GM12878 (cell line): ENCODE results near the gene TP53I3. TPM values are rescaled to one million over a fixed set of nuclear protein-coding genes. Genes with fewer than 3 reads are reported as not detected.
A peak's percentile ranks its signal among the peaks of the same experiment; 100 is the strongest.

Experiments used
- ATAC-seq: fragments of 200-7000 bp; cut with Tn5 transposase; 3 replicates; pipeline ENCODE4 v1.9.1; 2020; ENCODE audit warnings: mild to moderate bottlenecking, moderate library complexity
- BruUV-seq: library from RNA; stranded (reverse); fragments of 400-500 nt; replicated peaks from 2 replicates; lab custom pipeline; 2021; lab: Mats Ljungman, UMichigan
- CTCF ChIA-PET: fragments of 300-600 bp; sonication (Branson Sonifier 250); formaldehyde crosslinking; extraction: SDS; loops from one replicate; lab custom pipeline; 2021; ENCODE audit warnings: inconsistent platforms; lab: Yijun Ruan, JAX
- POLR2A ChIA-PET: fragments of 350-600 bp; formaldehyde crosslinking; extraction: SDS; loops from one replicate; lab custom pipeline; 2021; ENCODE audit warnings: inconsistent platforms; lab: Charles Lee
- RAD21 ChIA-PET: fragments of 300-600 bp; sonication (Branson Sonifier 250); formaldehyde crosslinking; loops from one replicate; lab custom pipeline; 2023; ENCODE audit warnings: antibody characterized with exemption; ENCODE audit not compliant: unreplicated experiment; lab: Charles Lee
- SMC1A ChIA-PET: fragments of 300-600 bp; sonication (Branson Sonifier 250); formaldehyde crosslinking; loops from one replicate; lab custom pipeline; 2023; ENCODE audit not compliant: unreplicated experiment, uncharacterized antibody; lab: Charles Lee
- DNase-seq: peaks from one replicate; pipeline ENCODE4 v3.0.0-alpha.2; 2011; ENCODE audit warnings: low read depth, low spot score
- FAIRE-seq: peaks from 3 replicates; lab custom pipeline; 2011; peaks lifted over from hg19 to GRCh38; lab: Jason Lieb, UNC
- H2AFZ ChIP-seq: 2 replicates; pipeline ENCODE4 v1.6.0; 2011; ENCODE audit warnings: low read depth, low read length, control low read depth; ENCODE audit not compliant: control insufficient read depth
- H3K27ac ChIP-seq: 2 replicates; pipeline ENCODE4 v1.5.1; 2011; ENCODE audit warnings: control low read depth; ENCODE audit not compliant: control insufficient read depth, insufficient read depth
- H3K27me3 ChIP-seq, 2 experiments: replicated peaks in 1 of 2; 2 replicates each; pipeline versions ENCODE4 v1.6.0 to v1.6.1; 2011; ENCODE audit warnings: low read length in 1 of 2; ENCODE audit not compliant: control insufficient read depth in 2 of 2, insufficient read depth in 2 of 2
- H3K36me3 ChIP-seq, 2 experiments: 2 replicates each; pipeline ENCODE4 v1.5.1; 2011; ENCODE audit warnings: low read length in 1 of 2; ENCODE audit not compliant: control insufficient read depth in 2 of 2, insufficient read depth in 2 of 2
- H3K4me1 ChIP-seq: 2 replicates; pipeline ENCODE4 v1.6.1; 2011; ENCODE audit warnings: mild to moderate bottlenecking, low read length, moderate library complexity, mixed read lengths; ENCODE audit not compliant: control insufficient read depth, insufficient read depth
- H3K4me2 ChIP-seq: 2 replicates; pipeline ENCODE4 v1.6.0; 2011; ENCODE audit warnings: control low read depth; ENCODE audit not compliant: control insufficient read depth, insufficient read depth
- H3K4me3 ChIP-seq: fragments of 200-600 bp; sonication (generic); 2 replicates; pipeline ENCODE4 v1.5.1; 2016
- H3K79me2 ChIP-seq: 2 replicates; pipeline ENCODE4 v1.6.0; 2011; ENCODE audit warnings: low read length; ENCODE audit not compliant: control insufficient read depth, insufficient read depth
- H3K9ac ChIP-seq: 2 replicates; pipeline ENCODE4 v1.8.0; 2011; ENCODE audit warnings: low read length, control low read depth, mixed read lengths; ENCODE audit not compliant: control insufficient read depth, insufficient read depth
- H3K9me3 ChIP-seq: replicated peaks from 3 replicates; pipeline ENCODE4 v1.5.1; 2011; ENCODE audit warnings: mild to moderate bottlenecking, low read length; ENCODE audit not compliant: control insufficient read depth, insufficient read depth
- H4K20me1 ChIP-seq: 2 replicates; pipeline ENCODE4 v1.6.0; 2011; ENCODE audit not compliant: control insufficient read depth, insufficient read depth
- BCLAF1 ChIP-seq: fragments of 450-650 bp; IDR thresholded peaks from 2 replicates; pipeline ENCODE4 v1.6.1; 2017; ENCODE audit warnings: antibody characterized with exemption, mild to moderate bottlenecking, moderate library complexity
- CEBPZ ChIP-seq: fragments of 150-350 bp; IDR thresholded peaks from 2 replicates; pipeline ENCODE4 v1.6.1; 2016; ENCODE audit warnings: low read depth, low read length
- CREB1 ChIP-seq: IDR thresholded peaks from 2 replicates; pipeline ENCODE4 v1.6.1; 2012; ENCODE audit warnings: low read depth, mild to moderate bottlenecking, inconsistent platforms
- KLF5 ChIP-seq: fragments of 450-650 bp; IDR thresholded peaks from 2 replicates; pipeline ENCODE4 v1.6.1; 2014; ENCODE audit warnings: mild to moderate bottlenecking; ENCODE audit not compliant: partially characterized antibody
- PAX8 ChIP-seq: fragments of 450-650 bp; IDR thresholded peaks from 2 replicates; pipeline ENCODE4 v1.6.1; 2017; ENCODE audit warnings: mild to moderate bottlenecking, moderate library complexity
- POLR2A ChIP-seq: IDR thresholded peaks from 2 replicates; pipeline ENCODE4 v1.6.1; 2011; ENCODE audit warnings: low read depth, mild to moderate bottlenecking, low read length
- RB1 ChIP-seq: fragments of 450-650 bp; formaldehyde crosslinking; IDR thresholded peaks from 2 replicates; pipeline ENCODE4 v1.6.1; 2017; ENCODE audit warnings: mild to moderate bottlenecking, borderline replicate concordance
- RELB ChIP-seq: fragments of 450-650 bp; IDR thresholded peaks from 2 replicates; pipeline ENCODE4 v1.6.1; 2017; ENCODE audit warnings: low read depth, mild to moderate bottlenecking, moderate library complexity
- SIN3A ChIP-seq: IDR thresholded peaks from 2 replicates; pipeline ENCODE4 v1.6.1; 2012; ENCODE audit warnings: low read depth, low read length, improper control_type of control experiment
- SREBF1 ChIP-seq: IDR thresholded peaks from 2 replicates; pipeline ENCODE4 v1.6.1; 2012; ENCODE audit warnings: mild to moderate bottlenecking, low read length
- YBX1 ChIP-seq: fragments of 450-650 bp; IDR thresholded peaks from 2 replicates; pipeline ENCODE4 v1.6.1; 2016; ENCODE audit warnings: antibody characterized with exemption
- ZNF207 ChIP-seq: fragments of 450-650 bp; IDR thresholded peaks from 2 replicates; pipeline ENCODE4 v1.6.1; 2014; ENCODE audit warnings: antibody characterized with exemption, mild to moderate bottlenecking, borderline replicate concordance
- WGBS: methylation state at CpG from one replicate; pipeline ENCODE4 v1.1.6; 2016; ENCODE audit warnings: low lambda C conversion rate; ENCODE audit not compliant: insufficient replicate concordance, insufficient coverage; ENCODE audit errors: missing lambda C conversion rate; 5-methylcytosine and 5-hydroxymethylcytosine counted together
- in situ Hi-C: fragments of 300-500 bp; cut with MboI; formaldehyde crosslinking; loops from 9 replicates; pipeline ENCODE4 v1.14.3; 2018; ENCODE audit warnings: mixed read lengths
- intact Hi-C: fragments of 100-400 bp; cut with micrococcal nuclease; formaldehyde crosslinking; loops from one replicate; pipeline ENCODE4 v1.14.2; 2022; ENCODE audit not compliant: unreplicated experiment
- polyA plus RNA-seq, 11 experiments: library from polyadenylated mRNA; depleted of rRNA in 4 of 11; unstranded in 6 of 11; stranded (reverse) in 5 of 11; fragments of >200 nt; fragmentation: Nextera tagmentation in 4 of 11; fragmentation: Illumina TruSeq in 1 of 11; extraction: Ambion mirVana in 4 of 11; extraction: Trizol in 1 of 11; gene quantifications; 1 replicate in 1 of 11; 2 replicates in 10 of 11; pipeline versions ENCODE4 v1.2.1 to v1.2.3, GENCODE V29; 2011 to 2016; ENCODE audit warnings: inconsistent platforms in 2 of 11, missing spikeins in 2 of 11, low read depth in 1 of 11
- total RNA-seq, 4 experiments: library from RNA; depleted of rRNA in 3 of 4; stranded (reverse); fragments of >200 nt in 3 of 4; fragmentation: Illumina TruSeq in 1 of 4; extraction: Trizol in 1 of 4; gene quantifications; 2 replicates each; pipeline versions ENCODE4 v1.2.1 to v1.2.3, GENCODE V29; 2013 to 2021
- TF ChIP-seq, protein P1 (sequence below), 3 experiments: IDR thresholded peaks in 2 of 3; conservative IDR thresholded peaks in 1 of 3; 2 replicates each; pipeline ENCODE4 v1.5.1; 2011; ENCODE audit warnings: low read depth in 3 of 3, low read length in 3 of 3, mild to moderate bottlenecking in 3 of 3, control low read depth in 2 of 3, moderate library complexity in 2 of 3, inconsistent platforms in 1 of 3, mixed read lengths in 1 of 3; ENCODE audit not compliant: control insufficient read depth in 2 of 3, insufficient read depth in 1 of 3; ENCODE audit errors: extremely low read depth in 1 of 3

Gene TP53I3
- total and polyA plus RNA-seq, 10 of the 15 experiments (the other 5 are each of a cell fraction or from before 2014, with no cell fraction given) = 1.4 to 57.4 (median 11.6) TPM

DNA sequence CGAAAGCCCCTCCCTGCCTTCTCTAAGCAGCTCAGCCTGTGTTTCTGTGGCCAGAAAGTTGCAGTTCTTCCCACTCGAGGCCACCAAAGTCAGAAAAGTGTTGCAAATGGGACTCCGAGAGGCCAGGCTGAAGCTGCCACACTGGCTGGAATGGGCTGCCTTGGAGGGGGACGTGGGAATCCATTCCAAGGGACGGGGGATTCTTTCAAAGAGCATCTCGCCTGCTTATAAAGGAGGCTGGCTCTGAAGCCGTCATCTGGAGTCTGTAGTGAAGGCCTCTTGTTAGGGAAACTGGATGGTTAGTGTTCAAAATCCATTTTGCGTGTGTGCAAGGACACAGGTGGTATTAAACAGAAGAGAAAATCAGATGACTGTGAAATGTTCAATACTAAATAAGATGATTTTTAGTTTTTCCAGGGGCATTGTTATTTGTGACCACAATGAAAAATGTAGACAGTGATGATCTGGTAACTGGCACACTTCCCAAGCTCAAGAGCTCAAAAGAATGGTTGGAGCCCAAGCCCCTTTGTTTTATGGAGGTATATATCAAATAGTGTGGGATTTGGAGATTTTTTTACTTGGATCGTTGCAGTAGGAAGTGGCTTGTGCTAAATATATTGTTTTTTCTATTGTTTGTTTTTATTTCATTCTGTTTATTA, 39.4 kb upstream of the TP53I3 start:
- FAIRE-seq = no peak
- TF ChIP-seq RB1 (no peak), KLF5 (no peak), RELB (no peak), ZNF207 (no peak), SREBF1 (no peak), PAX8 (no peak), BCLAF1 (no peak), CREB1 (0 out of 2 replicates have a peak, but pooled peaks have one; percentile 5), YBX1 (no peak), SIN3A (no peak), CEBPZ (no peak), POLR2A (no peak)
- TF ChIP-seq, protein P1, sequence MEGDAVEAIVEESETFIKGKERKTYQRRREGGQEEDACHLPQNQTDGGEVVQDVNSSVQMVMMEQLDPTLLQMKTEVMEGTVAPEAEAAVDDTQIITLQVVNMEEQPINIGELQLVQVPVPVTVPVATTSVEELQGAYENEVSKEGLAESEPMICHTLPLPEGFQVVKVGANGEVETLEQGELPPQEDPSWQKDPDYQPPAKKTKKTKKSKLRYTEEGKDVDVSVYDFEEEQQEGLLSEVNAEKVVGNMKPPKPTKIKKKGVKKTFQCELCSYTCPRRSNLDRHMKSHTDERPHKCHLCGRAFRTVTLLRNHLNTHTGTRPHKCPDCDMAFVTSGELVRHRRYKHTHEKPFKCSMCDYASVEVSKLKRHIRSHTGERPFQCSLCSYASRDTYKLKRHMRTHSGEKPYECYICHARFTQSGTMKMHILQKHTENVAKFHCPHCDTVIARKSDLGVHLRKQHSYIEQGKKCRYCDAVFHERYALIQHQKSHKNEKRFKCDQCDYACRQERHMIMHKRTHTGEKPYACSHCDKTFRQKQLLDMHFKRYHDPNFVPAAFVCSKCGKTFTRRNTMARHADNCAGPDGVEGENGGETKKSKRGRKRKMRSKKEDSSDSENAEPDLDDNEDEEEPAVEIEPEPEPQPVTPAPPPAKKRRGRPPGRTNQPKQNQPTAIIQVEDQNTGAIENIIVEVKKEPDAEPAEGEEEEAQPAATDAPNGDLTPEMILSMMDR (IDR thresholded peaks at IDR 0.05 in 2 of 3, conservative IDR thresholded peaks at IDR 0.05 in 1 of 3; ENCODE audit: control insufficient read depth in 2 of 3, extremely low read depth in 1 of 3, insufficient read depth in 1 of 3, low read depth in 3 of 3, low read length in 3 of 3) = no peak

More for the DNA sequence above, 39.4 kb upstream of the TP53I3 start:
- Histone ChIP-seq H3K9me3 (no peaks in the 10 kb centered on the region), H3K4me2 (peak overlapping the region; percentile 97), H3K36me3 (no peaks in the 10 kb centered on the region), H3K4me1 (no peaks in the 10 kb centered on the region), H3K27ac (peak overlapping the region; percentile 90), H3K4me3 (peak overlapping the region; percentile 82), H3K79me2 (peaks cover 9% of the 10 kb centered on the region), H4K20me1 (no peaks in the 10 kb centered on the region), H2AFZ (peak overlapping the region; percentile 97), H3K27me3 (no peaks in the 10 kb centered on the region), H3K9ac (peak overlapping the region; percentile 92)
- ChIA-PET CTCF (interaction anchor here (0.8 to 3.2 kb wide), 7 partner anchors 40 to 300 kb away, joined by 3 to 16 read pairs (median 4); partner anchors contain the start of genes SF3B6 and TP53I3), SMC1A (interaction anchor here (0.6 to 2.8 kb wide), 11 partner anchors 9 to 218 kb away, joined by 3 to 14 read pairs (median 4); partner anchors contain the start of genes SF3B6 and TP53I3), RAD21 (interaction anchor here (0.6 to 2.0 kb wide), 9 partner anchors 36 to 299 kb away, joined by 3 to 13 read pairs (median 3); partner anchors contain the start of genes ATAD2B, SF3B6, TP53I3 and WDCP), POLR2A (interaction anchor here (1.3 to 2.0 kb wide), 3 partner anchors 41 to 206 kb away, joined by 3 to 5 read pairs (median 3); partner anchors contain the start of gene ATAD2B)
- BruUV-seq = no TSS peak
- intact Hi-C loops = loop anchor here (1.0 to 2.0 kb wide), 2 partner anchors 41 to 197 kb away; partner anchors contain the start of gene ATAD2B
- WGBS = 0% methylated on average over 9 of the region's 9 CpGs
- in situ Hi-C loops = no loop called here
- ATAC-seq (peak; percentile 8), DNase-seq (peak; percentile 24)
